ENCODE results near the gene SHC3.

GRCh38 chr9:88985616-88986015 lies 193.0 kb downstream of the SHC3 start:
- TF ChIP-seq, protein P1, sequence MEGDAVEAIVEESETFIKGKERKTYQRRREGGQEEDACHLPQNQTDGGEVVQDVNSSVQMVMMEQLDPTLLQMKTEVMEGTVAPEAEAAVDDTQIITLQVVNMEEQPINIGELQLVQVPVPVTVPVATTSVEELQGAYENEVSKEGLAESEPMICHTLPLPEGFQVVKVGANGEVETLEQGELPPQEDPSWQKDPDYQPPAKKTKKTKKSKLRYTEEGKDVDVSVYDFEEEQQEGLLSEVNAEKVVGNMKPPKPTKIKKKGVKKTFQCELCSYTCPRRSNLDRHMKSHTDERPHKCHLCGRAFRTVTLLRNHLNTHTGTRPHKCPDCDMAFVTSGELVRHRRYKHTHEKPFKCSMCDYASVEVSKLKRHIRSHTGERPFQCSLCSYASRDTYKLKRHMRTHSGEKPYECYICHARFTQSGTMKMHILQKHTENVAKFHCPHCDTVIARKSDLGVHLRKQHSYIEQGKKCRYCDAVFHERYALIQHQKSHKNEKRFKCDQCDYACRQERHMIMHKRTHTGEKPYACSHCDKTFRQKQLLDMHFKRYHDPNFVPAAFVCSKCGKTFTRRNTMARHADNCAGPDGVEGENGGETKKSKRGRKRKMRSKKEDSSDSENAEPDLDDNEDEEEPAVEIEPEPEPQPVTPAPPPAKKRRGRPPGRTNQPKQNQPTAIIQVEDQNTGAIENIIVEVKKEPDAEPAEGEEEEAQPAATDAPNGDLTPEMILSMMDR (IDR thresholded peaks at IDR 0.05; ENCODE audit: low read depth, low read length), result no peak
- TF ChIP-seq POLR2A (IDR thresholded peaks at IDR 0.05; ENCODE audit: extremely low read depth, insufficient read length), result no peak

Measured in NB4 (cell line).